Eye (tissue), 1 donor: ENCODE measurements around the gene FXYD5.

ENCODE experiments used
- DNase-seq: peaks from one replicate; pipeline ENCODE4 v3.0.0-alpha.2; 2015

FXYD5 gene

GRCh38 chr19:35154525-35155406 lies at the start of gene FXYD5:
FXYD5 (plus strand) TSS chr19:35154735; CDS start chr19:35155551, 816 bp downstream.
- DNase-seq, result peak; percentile 62

- DNase-seq, result no peak
These were observed 49.5 kb upstream of the FXYD5 start for GRCh38 chr19:35105047-35105410.

- DNase-seq, result no peak
These were observed 48.9 kb upstream of the FXYD5 start for GRCh38 chr19:35105411-35106290.

DNA sequence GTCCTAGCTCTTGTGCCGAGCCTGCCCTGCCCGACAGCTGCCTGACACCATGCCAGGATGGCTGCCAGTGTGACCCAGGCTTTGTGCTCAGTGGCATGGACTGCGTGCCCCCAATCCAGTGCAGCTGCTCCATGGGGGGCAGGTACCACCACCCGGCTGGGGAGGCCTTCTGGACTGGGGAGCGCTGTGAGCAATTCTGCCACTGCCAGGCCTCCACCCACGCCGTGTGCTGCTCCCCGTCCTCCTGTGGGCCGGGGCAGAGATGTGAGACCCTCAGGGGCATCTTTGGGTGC lies 48.3 kb upstream of the FXYD5 start:
- DNase-seq, result no peak

- no peak for DNase-seq
These were observed 47.5 kb upstream of the FXYD5 start for GRCh38 chr19:35106898-35107541.

DNA sequence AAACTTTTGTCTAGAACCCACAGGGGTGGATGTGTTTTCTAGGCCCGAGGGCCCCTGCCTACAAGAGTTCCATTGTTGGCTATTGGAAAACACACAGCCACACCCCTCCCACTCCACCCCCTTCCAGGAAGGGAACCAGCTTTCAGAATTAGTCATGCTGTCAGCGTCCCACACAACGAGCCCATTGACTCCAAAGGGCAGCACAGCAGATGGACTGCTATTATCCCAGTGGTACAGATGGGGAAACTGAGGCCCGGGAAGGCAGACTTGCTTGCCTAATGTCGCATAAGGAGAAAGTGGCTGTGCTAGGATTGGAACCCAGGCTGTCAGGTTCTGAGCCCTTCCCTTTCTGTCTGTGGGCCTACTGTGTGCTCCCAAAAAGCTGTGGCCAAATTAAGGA lies 47.0 kb upstream of the FXYD5 start:
- DNase-seq, result no peak

DNA sequence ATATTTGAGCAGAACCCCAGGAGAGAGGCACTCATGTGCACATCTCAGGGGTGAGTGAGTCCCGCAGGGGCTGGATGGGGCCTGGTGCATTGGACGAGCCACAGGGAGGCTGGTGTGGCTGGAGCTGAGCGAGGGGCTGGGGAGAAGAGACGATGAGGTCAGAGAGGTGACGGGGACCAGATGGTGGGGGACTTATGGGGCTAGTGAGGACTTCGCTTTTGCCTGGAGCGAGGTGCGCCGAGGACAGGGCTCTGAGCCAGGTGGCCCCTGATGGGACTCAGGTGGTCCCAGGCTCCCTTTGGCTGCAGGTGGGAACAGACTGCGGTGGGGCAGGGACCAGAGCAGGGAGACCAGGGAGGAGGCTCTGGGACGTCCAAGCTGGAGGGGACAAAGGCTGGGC lies 45.8 kb upstream of the FXYD5 start:
- no peak for DNase-seq

- DNase-seq, result no peak
These were observed 45.0 kb upstream of the FXYD5 start for GRCh38 chr19:35109395-35110112.

GRCh38 chr19:35110974-35111373 lies 43.6 kb upstream of the FXYD5 start:
- no peak for DNase-seq

DNA sequence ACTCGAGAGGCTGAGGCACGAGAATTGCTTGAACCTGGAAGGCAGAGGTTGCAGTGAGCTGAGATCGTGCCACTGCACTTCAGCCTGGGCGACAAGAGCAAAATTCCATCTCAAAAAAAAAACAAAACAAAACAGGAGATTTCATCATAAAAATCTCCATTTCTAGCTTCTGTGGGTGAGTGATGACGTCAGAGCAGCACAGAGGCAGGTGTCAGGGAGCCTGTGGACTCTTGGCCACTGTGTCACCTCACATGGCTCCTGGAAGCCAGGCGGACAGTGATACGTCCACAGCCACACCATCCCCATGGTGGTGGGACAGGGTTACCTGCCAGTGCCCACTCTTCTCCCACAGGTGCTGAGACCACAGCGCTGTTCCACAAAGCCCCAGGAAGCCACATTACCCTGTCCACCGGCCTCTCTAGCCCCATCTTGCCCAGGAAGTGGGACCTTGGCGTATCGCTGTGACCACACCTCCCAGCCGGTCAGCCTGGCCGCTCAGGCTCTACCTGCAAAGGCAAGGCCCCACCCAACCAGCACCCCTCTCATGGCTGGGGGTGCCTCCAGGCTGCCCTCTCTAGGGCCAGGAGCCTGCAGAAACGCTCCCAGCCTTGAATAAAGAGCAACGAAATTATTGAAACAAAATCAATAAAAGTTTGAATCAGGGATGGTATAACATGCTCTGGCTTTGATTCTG lies 41.4 kb upstream of the FXYD5 start:
- DNase-seq, result no peak

DNA sequence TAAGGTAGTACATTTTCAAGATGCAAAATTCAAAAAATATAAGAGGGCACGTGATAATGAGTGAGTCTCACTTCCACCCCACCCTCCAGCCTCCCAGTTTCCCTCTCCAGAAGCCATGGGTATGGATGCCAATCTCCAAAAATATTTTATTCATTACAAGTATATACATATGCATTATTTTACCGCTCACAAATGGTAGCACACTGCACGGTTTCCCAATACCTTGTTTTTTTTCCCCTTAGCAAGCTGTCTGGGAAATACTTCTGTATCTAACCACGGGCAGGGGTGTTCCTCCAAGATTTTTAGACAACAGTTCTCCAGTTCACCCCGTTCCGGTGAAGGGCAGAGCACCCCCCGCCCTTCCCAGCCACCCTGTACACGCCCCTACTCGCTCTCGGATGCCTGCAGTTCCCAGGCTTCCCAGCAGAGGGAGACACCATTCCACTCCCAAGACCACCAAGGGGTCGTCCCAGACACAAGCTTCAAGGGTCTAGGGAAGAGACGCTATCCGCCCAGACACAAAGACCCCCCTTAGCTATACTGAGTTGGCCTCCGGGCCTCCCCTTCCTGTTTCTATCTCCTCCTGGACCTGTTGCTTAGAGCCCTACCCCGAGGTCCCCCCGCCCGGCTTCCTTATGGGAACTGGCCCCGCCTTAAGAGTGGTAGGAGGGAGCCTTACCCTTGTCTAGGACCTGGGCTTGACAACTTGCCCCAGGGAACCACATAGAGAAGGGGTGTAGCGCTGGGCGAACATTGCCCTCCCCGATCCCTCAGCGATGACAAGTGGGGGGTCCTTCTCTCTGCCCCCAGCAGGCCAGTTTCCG lies 40.0 kb upstream of the FXYD5 start:
- DNase-seq, result peak; percentile 98

- peak; percentile 90 for DNase-seq
These were observed 39.2 kb upstream of the FXYD5 start, which contains the start of gene FXYD3 for GRCh38 chr19:35115177-35115951. FXYD3 (plus strand) TSS chr19:35115823; CDS start chr19:35119377, 3,554 bp downstream.

DNA sequence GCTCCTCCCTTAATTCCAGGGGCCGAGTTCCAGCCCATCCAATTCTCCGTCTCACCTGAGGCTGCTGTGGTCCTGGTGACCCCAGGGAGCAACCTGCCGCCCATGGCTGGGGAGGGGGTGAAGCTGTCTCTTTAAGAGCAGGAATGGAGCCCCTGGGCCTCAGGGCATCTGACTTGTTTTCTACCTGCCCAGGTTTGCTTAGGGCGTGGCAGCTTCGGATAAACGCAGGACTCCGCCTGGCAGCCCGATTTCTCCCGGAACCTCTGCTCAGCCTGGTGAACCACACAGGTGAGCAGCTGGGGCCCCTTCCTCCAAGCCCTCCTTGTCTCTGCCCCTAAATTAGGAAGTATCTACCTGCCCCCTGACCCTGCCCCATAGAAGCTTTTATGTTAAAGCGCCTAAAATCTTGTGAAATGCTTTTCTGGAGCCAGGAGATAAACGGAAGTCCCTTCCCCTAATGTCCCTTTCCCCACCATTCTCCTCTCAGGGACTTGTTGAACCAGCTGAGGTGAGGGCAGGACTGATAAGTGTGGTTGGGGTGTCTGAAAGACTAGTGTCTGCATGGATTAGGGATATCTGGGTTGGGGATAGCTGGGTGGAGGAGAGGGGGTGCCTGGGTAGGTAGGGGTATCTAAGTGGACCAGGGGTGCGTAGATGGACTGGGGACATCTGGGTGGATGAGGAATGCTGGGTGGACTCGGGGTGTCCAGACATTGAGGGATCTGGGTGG lies 38.3 kb upstream of the FXYD5 start:
- no peak for DNase-seq

GRCh38 chr19:35117116-35117515 lies 37.4 kb upstream of the FXYD5 start:
- peak; percentile 71 for DNase-seq

- DNase-seq, result no peak
These were observed 36.7 kb upstream of the FXYD5 start for GRCh38 chr19:35117799-35118198.

- DNase-seq, result no peak
These were observed 36.1 kb upstream of the FXYD5 start for GRCh38 chr19:35118268-35119020.

GRCh38 chr19:35119091-35119490 lies 35.4 kb upstream of the FXYD5 start:
- DNase-seq, result no peak

DNA sequence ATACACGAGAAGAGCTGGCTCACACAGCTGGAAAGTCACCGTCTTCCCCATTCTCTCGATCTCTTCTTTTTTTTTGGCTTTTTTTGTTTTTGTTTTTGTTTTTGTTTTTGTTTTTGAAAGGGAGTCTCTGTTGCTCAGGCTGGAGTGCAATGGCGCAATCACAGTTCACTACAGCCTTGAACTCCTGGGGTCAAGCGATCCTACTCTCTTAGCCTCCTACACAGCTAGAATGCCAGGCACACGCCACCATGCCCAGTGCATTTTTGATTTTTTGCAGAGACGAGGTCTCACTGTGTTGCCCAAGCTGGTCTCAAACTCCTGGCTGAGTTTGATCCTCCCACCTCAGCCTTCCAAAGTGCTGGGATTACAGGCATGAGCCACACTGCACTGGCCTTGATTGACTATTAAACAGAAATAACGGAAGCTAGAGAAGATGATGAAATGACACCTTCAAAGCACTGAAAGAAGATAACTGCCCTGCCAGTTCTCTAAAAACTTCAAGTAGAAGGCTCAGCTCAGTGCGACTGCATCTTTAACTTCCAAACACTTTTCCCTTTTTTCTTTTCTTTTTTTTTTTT lies 34.9 kb upstream of the FXYD5 start:
- DNase-seq, result no peak

- DNase-seq, result peak; percentile 28
These were observed 34.0 kb upstream of the FXYD5 start for GRCh38 chr19:35120492-35120891.
